MM.1S (cell line): ENCODE results near the gene PROK2.

Source experiments
- DNase-seq: peaks from one replicate; pipeline ENCODE4 v3.0.0-alpha.2; 2015
- H2AFZ ChIP-seq: fragments of 300-600 bp; sonication (generic); 2 replicates; pipeline ENCODE4 v1.6.0; 2016; ENCODE audit warnings: antibody characterized with exemption, low read length
- H3F3A ChIP-seq: fragments of 300-600 bp; sonication (generic); 2 replicates; pipeline ENCODE4 v1.6.1; 2016; ENCODE audit warnings: mild to moderate bottlenecking, antibody characterized with exemption, low read length, moderate library complexity, mixed read lengths; ENCODE audit not compliant: insufficient read depth
- H3K27ac ChIP-seq: fragments of 300-600 bp; sonication (generic); 2 replicates; pipeline ENCODE4 v1.5.1; 2016; ENCODE audit warnings: mild to moderate bottlenecking, low read length
- H3K27me3 ChIP-seq: fragments of 300-600 bp; sonication (generic); replicated peaks from 2 replicates; pipeline ENCODE4 v1.6.0; 2016; ENCODE audit warnings: low read length; ENCODE audit not compliant: insufficient read depth
- H3K36me3 ChIP-seq: fragments of 300-600 bp; sonication (generic); replicated peaks from 2 replicates; pipeline ENCODE4 v1.6.1; 2016; ENCODE audit warnings: mild to moderate bottlenecking, low read length, mixed read lengths; ENCODE audit not compliant: insufficient read depth
- H3K4me1 ChIP-seq: fragments of 300-600 bp; sonication (generic); 2 replicates; pipeline ENCODE4 v1.6.1; 2016; ENCODE audit warnings: low read length, mixed read lengths
- H3K4me2 ChIP-seq: fragments of 300-600 bp; sonication (generic); 2 replicates; pipeline ENCODE4 v1.6.0; 2016; ENCODE audit warnings: low read depth, low read length
- H3K4me3 ChIP-seq: fragments of 300-600 bp; sonication (generic); 2 replicates; pipeline ENCODE4 v1.5.1; 2016; ENCODE audit warnings: low read length, mixed read lengths
- H3K79me2 ChIP-seq: fragments of 300-600 bp; sonication (generic); 2 replicates; pipeline ENCODE4 v1.6.1; 2016; ENCODE audit warnings: mixed run types, low read length, mixed read lengths
- H3K9ac ChIP-seq: fragments of 300-600 bp; sonication (generic); 2 replicates; pipeline ENCODE4 v1.6.1; 2016; ENCODE audit warnings: low read length, mixed read lengths
- H3K9me2 ChIP-seq: fragments of 300-600 bp; sonication (generic); replicated peaks from 2 replicates; pipeline ENCODE4 v1.6.1; 2016; ENCODE audit warnings: mild to moderate bottlenecking, low read length, mixed read lengths; ENCODE audit not compliant: insufficient read depth
- H3K9me3 ChIP-seq: fragments of 300-600 bp; sonication (generic); replicated peaks from 2 replicates; pipeline ENCODE4 v1.6.1; 2016; ENCODE audit warnings: mild to moderate bottlenecking, low read length, mixed read lengths; ENCODE audit not compliant: insufficient read depth
- H4K20me1 ChIP-seq: fragments of 300-600 bp; sonication (generic); 2 replicates; pipeline ENCODE4 v1.6.1; 2016; ENCODE audit warnings: mild to moderate bottlenecking, low read length, moderate library complexity, mixed read lengths; ENCODE audit not compliant: insufficient read depth
- CTCF ChIP-seq: fragments of 300-600 bp; sonication (generic); IDR thresholded peaks from 2 replicates; pipeline ENCODE4 v1.5.1; 2016; ENCODE audit warnings: antibody characterized with exemption, low read length, mixed read lengths
- EZH2 ChIP-seq: fragments of 300-600 bp; sonication (generic); optimal IDR thresholded peaks from 2 replicates; pipeline ENCODE3; 2017; ENCODE audit warnings: low read depth, mild to moderate bottlenecking, antibody characterized with exemption, low read length, mixed read lengths
- EZH2phosphoT487 ChIP-seq: fragments of 300-600 bp; sonication (generic); IDR thresholded peaks from 2 replicates; pipeline ENCODE4 v1.6.1; 2018; ENCODE audit warnings: antibody characterized with exemption, low read length

Gene PROK2

GRCh38 chr3:71805691-71806090 lies 20.7 kb upstream of the PROK2 start:
- H2AFZ ChIP-seq = no peak overlapping the region
- TF ChIP-seq CTCF = no peak
- TF ChIP-seq EZH2 = no peak
- no peak for TF ChIP-seq EZH2phosphoT487
- no peaks in the 10 kb centered on the region for H3K36me3 ChIP-seq
- H3K4me3 ChIP-seq = no peak overlapping the region
- H4K20me1 ChIP-seq = no peaks in the 10 kb centered on the region
- H3F3A ChIP-seq = no peaks in the 10 kb centered on the region
- no peaks in the 10 kb centered on the region for H3K4me1 ChIP-seq
- no peak for DNase-seq
- H3K9ac ChIP-seq = no peak overlapping the region
- H3K9me3 ChIP-seq = no peaks in the 10 kb centered on the region
- H3K79me2 ChIP-seq = no peaks in the 10 kb centered on the region
- H3K9me2 ChIP-seq = no peaks in the 10 kb centered on the region
- no peak overlapping the region for H3K4me2 ChIP-seq
- H3K27ac ChIP-seq = no peak overlapping the region
- no peaks in the 10 kb centered on the region for H3K27me3 ChIP-seq

GRCh38 chr3:71805199-71805598 lies 20.3 kb upstream of the PROK2 start:
- no peak overlapping the region for H3K9ac ChIP-seq
- no peak overlapping the region for H3K27ac ChIP-seq
- TF ChIP-seq CTCF (no peak), EZH2phosphoT487 (no peak), EZH2 (no peak)
- no peaks in the 10 kb centered on the region for H3K4me1 ChIP-seq
- H3K36me3 ChIP-seq = no peaks in the 10 kb centered on the region
- H3K9me2 ChIP-seq = no peaks in the 10 kb centered on the region
- H2AFZ ChIP-seq = no peak overlapping the region
- no peaks in the 10 kb centered on the region for H3K9me3 ChIP-seq
- H3K4me3 ChIP-seq = no peak overlapping the region
- no peaks in the 10 kb centered on the region for H3K79me2 ChIP-seq
- no peaks in the 10 kb centered on the region for H4K20me1 ChIP-seq
- H3F3A ChIP-seq = no peaks in the 10 kb centered on the region
- DNase-seq = no peak
- no peak overlapping the region for H3K4me2 ChIP-seq
- H3K27me3 ChIP-seq = no peaks in the 10 kb centered on the region

GRCh38 chr3:71803248-71803647 lies 18.3 kb upstream of the PROK2 start:
- Histone ChIP-seq H3K4me1 (no peaks in the 10 kb centered on the region), H3K9me2 (no peaks in the 10 kb centered on the region), H3K27me3 (no peaks in the 10 kb centered on the region), H2AFZ (no peak overlapping the region), H3K36me3 (no peaks in the 10 kb centered on the region), H3K27ac (no peak overlapping the region), H3F3A (no peaks in the 10 kb centered on the region), H3K9me3 (no peaks in the 10 kb centered on the region), H3K4me3 (no peak overlapping the region), H3K9ac (no peak overlapping the region), H4K20me1 (no peaks in the 10 kb centered on the region), H3K4me2 (no peak overlapping the region), H3K79me2 (no peaks in the 10 kb centered on the region)
- DNase-seq = no peak
- TF ChIP-seq EZH2 (no peak), CTCF (no peak), EZH2phosphoT487 (no peak)

GRCh38 chr3:71801986-71802385 lies 17.0 kb upstream of the PROK2 start:
- H3K36me3 ChIP-seq = no peaks in the 10 kb centered on the region
- TF ChIP-seq CTCF (no peak), EZH2phosphoT487 (no peak), EZH2 (no peak)
- H3K79me2 ChIP-seq = no peaks in the 10 kb centered on the region
- no peaks in the 10 kb centered on the region for H3K4me1 ChIP-seq
- H2AFZ ChIP-seq = no peak overlapping the region
- H3K4me2 ChIP-seq = no peak overlapping the region
- H3K9me3 ChIP-seq = no peaks in the 10 kb centered on the region
- no peak overlapping the region for H3K9ac ChIP-seq
- H3K4me3 ChIP-seq = no peak overlapping the region
- no peaks in the 10 kb centered on the region for H3K9me2 ChIP-seq
- no peak for DNase-seq
- H3K27me3 ChIP-seq = no peaks in the 10 kb centered on the region
- no peaks in the 10 kb centered on the region for H4K20me1 ChIP-seq
- H3K27ac ChIP-seq = no peak overlapping the region
- no peaks in the 10 kb centered on the region for H3F3A ChIP-seq
